Measurements from ENCODE around the gene ZNF385B.

The ZNF385B gene

GRCh38 chr2:179592167-179592936 lies 269.1 kb downstream of the ZNF385B start:
- no peak overlapping the region for H3K9ac ChIP-seq (ENCODE audit: low read length)
- no peak overlapping the region for H3K56ac ChIP-seq (ENCODE audit: low read length)
- WGBS (ENCODE audit: extremely low coverage, insufficient coverage, low lambda C conversion rate) = no CpG with 5 or more reads among the region's 7 CpGs
- H4K5ac ChIP-seq (ENCODE audit: low read length) = no peak overlapping the region
- H3K27me3 ChIP-seq (ENCODE audit: insufficient read depth, low read length, poor library complexity) = no peaks in the 10 kb centered on the region
- H3K27ac ChIP-seq (ENCODE audit: low read depth, low read length) = no peak overlapping the region
- H3K4me2 ChIP-seq (ENCODE audit: low read length) = no peak overlapping the region
- H3K4ac ChIP-seq (ENCODE audit: low read depth, low read length) = no peak overlapping the region
- no peak overlapping the region for H2BK15ac ChIP-seq (replicated peaks; ENCODE audit: low read depth)
- H2BK120ac ChIP-seq (ENCODE audit: low read depth, low read length) = no peak overlapping the region
- H2BK5ac ChIP-seq (ENCODE audit: low read length) = no peak overlapping the region
- H3K23ac ChIP-seq (ENCODE audit: low read length) = no peak overlapping the region
- H3K4me1 ChIP-seq (ENCODE audit: control insufficient read depth, low read depth, low read length) = no peaks in the 10 kb centered on the region
- no peaks in the 10 kb centered on the region for H3K79me1 ChIP-seq (ENCODE audit: low read length)
- no peak overlapping the region for H2AK5ac ChIP-seq (ENCODE audit: low read length)
- no peak for DNase-seq
- H4K8ac ChIP-seq (ENCODE audit: low read depth, low read length) = no peak overlapping the region
- no peak overlapping the region for H3K18ac ChIP-seq (ENCODE audit: low read length)
- H3K79me2 ChIP-seq (ENCODE audit: control insufficient read depth, insufficient read depth, low read length) = no peaks in the 10 kb centered on the region
- no peaks in the 10 kb centered on the region for H3K36me3 ChIP-seq (ENCODE audit: control insufficient read depth, insufficient read depth, low read length)
- no peak overlapping the region for H3K4me3 ChIP-seq (ENCODE audit: low read length)

GRCh38 chr2:179591690-179592089 lies 269.7 kb downstream of the ZNF385B start:
- no peak overlapping the region for H3K18ac ChIP-seq (ENCODE audit: low read length)
- no peaks in the 10 kb centered on the region for H3K4me1 ChIP-seq (ENCODE audit: control insufficient read depth, low read depth, low read length)
- no peak overlapping the region for H3K4me2 ChIP-seq (ENCODE audit: low read length)
- no peak overlapping the region for H4K8ac ChIP-seq (ENCODE audit: low read depth, low read length)
- no peak overlapping the region for H2BK120ac ChIP-seq (ENCODE audit: low read depth, low read length)
- no peaks in the 10 kb centered on the region for H3K79me1 ChIP-seq (ENCODE audit: low read length)
- no peaks in the 10 kb centered on the region for H3K79me2 ChIP-seq (ENCODE audit: control insufficient read depth, insufficient read depth, low read length)
- no peaks in the 10 kb centered on the region for H3K36me3 ChIP-seq (ENCODE audit: control insufficient read depth, insufficient read depth, low read length)
- no peak overlapping the region for H2AK5ac ChIP-seq (ENCODE audit: low read length)
- DNase-seq = peak; percentile 25
- H3K9ac ChIP-seq (ENCODE audit: low read length) = no peak overlapping the region
- no peak overlapping the region for H3K4me3 ChIP-seq (ENCODE audit: low read length)
- no peaks in the 10 kb centered on the region for H3K27me3 ChIP-seq (ENCODE audit: insufficient read depth, low read length, poor library complexity)
- H3K23ac ChIP-seq (ENCODE audit: low read length) = no peak overlapping the region
- no peak overlapping the region for H2BK15ac ChIP-seq (replicated peaks; ENCODE audit: low read depth)
- WGBS (ENCODE audit: extremely low coverage, insufficient coverage, low lambda C conversion rate) = no CpG with 5 or more reads among the region's 1 CpG
- H4K5ac ChIP-seq (ENCODE audit: low read length) = no peak overlapping the region
- H3K27ac ChIP-seq (ENCODE audit: low read depth, low read length) = no peak overlapping the region
- no peak overlapping the region for H3K56ac ChIP-seq (ENCODE audit: low read length)
- H3K4ac ChIP-seq (ENCODE audit: low read depth, low read length) = no peak overlapping the region
- no peak overlapping the region for H2BK5ac ChIP-seq (ENCODE audit: low read length)

GRCh38 chr2:179588486-179589145 lies 272.8 kb downstream of the ZNF385B start:
- no peak overlapping the region for H3K27ac ChIP-seq (ENCODE audit: low read depth, low read length)

GRCh38 chr2:179584760-179585159 lies 276.7 kb downstream of the ZNF385B start:
- Histone ChIP-seq H2AK5ac (ENCODE audit: low read length) (no peak overlapping the region), H2BK5ac (ENCODE audit: low read length) (no peak overlapping the region), H3K4me3 (ENCODE audit: low read length) (no peak overlapping the region), H4K8ac (ENCODE audit: low read depth, low read length) (no peak overlapping the region), H3K27me3 (ENCODE audit: insufficient read depth, low read length, poor library complexity) (no peaks in the 10 kb centered on the region), H3K56ac (ENCODE audit: low read length) (no peak overlapping the region), H3K4me2 (ENCODE audit: low read length) (no peak overlapping the region), H4K5ac (ENCODE audit: low read length) (no peak overlapping the region), H2BK15ac (replicated peaks; ENCODE audit: low read depth) (no peak overlapping the region), H3K36me3 (ENCODE audit: control insufficient read depth, insufficient read depth, low read length) (no peaks in the 10 kb centered on the region), H3K4ac (ENCODE audit: low read depth, low read length) (no peak overlapping the region), H3K79me1 (ENCODE audit: low read length) (no peaks in the 10 kb centered on the region), H3K27ac (ENCODE audit: low read depth, low read length) (no peak overlapping the region), H3K9ac (ENCODE audit: low read length) (no peak overlapping the region), H3K18ac (ENCODE audit: low read length) (no peak overlapping the region), H3K4me1 (ENCODE audit: control insufficient read depth, low read depth, low read length) (no peaks in the 10 kb centered on the region), H3K79me2 (ENCODE audit: control insufficient read depth, insufficient read depth, low read length) (no peaks in the 10 kb centered on the region), H3K23ac (ENCODE audit: low read length) (no peak overlapping the region), H2BK120ac (ENCODE audit: low read depth, low read length) (no peak overlapping the region)
- no peak for DNase-seq

More at GRCh38 chr2:179588486-179589145, 272.8 kb downstream of the ZNF385B start:
- H3K9ac ChIP-seq (ENCODE audit: low read length) = no peak overlapping the region
- no peaks in the 10 kb centered on the region for H3K4me1 ChIP-seq (ENCODE audit: control insufficient read depth, low read depth, low read length)
- WGBS (ENCODE audit: extremely low coverage, insufficient coverage, low lambda C conversion rate) = no CpG with 5 or more reads among the region's 3 CpGs
- H3K23ac ChIP-seq (ENCODE audit: low read length) = no peak overlapping the region
- no peak overlapping the region for H4K5ac ChIP-seq (ENCODE audit: low read length)
- no peaks in the 10 kb centered on the region for H3K79me2 ChIP-seq (ENCODE audit: control insufficient read depth, insufficient read depth, low read length)
- no peak overlapping the region for H3K56ac ChIP-seq (ENCODE audit: low read length)
- no peak overlapping the region for H3K4ac ChIP-seq (ENCODE audit: low read depth, low read length)
- no peak for DNase-seq
- H3K4me3 ChIP-seq (ENCODE audit: low read length) = no peak overlapping the region
- no peak overlapping the region for H3K4me2 ChIP-seq (ENCODE audit: low read length)
- H4K8ac ChIP-seq (ENCODE audit: low read depth, low read length) = no peak overlapping the region
- no peaks in the 10 kb centered on the region for H3K79me1 ChIP-seq (ENCODE audit: low read length)
- H2BK120ac ChIP-seq (ENCODE audit: low read depth, low read length) = no peak overlapping the region
- no peaks in the 10 kb centered on the region for H3K36me3 ChIP-seq (ENCODE audit: control insufficient read depth, insufficient read depth, low read length)
- H2BK15ac ChIP-seq (replicated peaks; ENCODE audit: low read depth) = no peak overlapping the region
- H2AK5ac ChIP-seq (ENCODE audit: low read length) = no peak overlapping the region
- H3K18ac ChIP-seq (ENCODE audit: low read length) = no peak overlapping the region
- no peaks in the 10 kb centered on the region for H3K27me3 ChIP-seq (ENCODE audit: insufficient read depth, low read length, poor library complexity)
- H2BK5ac ChIP-seq (ENCODE audit: low read length) = no peak overlapping the region

DNA sequence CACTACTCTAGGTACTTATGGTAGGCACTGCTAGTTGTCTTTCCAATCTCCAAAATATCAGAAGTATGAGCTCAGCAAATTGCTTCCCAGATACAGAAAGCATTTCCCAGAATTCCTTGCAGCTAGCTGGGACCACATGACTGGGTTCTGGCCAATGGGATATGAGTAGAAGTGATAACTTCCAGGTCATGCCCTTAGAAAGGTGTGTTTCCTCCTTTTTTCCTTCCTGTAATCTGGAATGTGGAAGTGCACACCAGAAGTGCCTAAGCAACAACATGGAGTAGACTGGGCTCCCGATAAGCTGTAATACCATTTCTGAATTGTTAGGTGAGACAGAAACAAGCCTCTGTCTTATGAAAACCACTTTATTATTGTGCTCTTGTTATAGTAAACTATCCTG lies 279.8 kb downstream of the ZNF385B start:
- no peak overlapping the region for H2AK5ac ChIP-seq (ENCODE audit: low read length)
- no peak overlapping the region for H2BK5ac ChIP-seq (ENCODE audit: low read length)
- H3K23ac ChIP-seq (ENCODE audit: low read length) = no peak overlapping the region
- H3K9ac ChIP-seq (ENCODE audit: low read length) = no peak overlapping the region
- H3K27me3 ChIP-seq (ENCODE audit: insufficient read depth, low read length, poor library complexity) = no peaks in the 10 kb centered on the region
- H3K79me2 ChIP-seq (ENCODE audit: control insufficient read depth, insufficient read depth, low read length) = no peaks in the 10 kb centered on the region
- WGBS (ENCODE audit: extremely low coverage, insufficient coverage, low lambda C conversion rate) = no CpG with 5 or more reads among the region's 1 CpG
- H2BK120ac ChIP-seq (ENCODE audit: low read depth, low read length) = no peak overlapping the region
- no peak overlapping the region for H3K4me3 ChIP-seq (ENCODE audit: low read length)
- H3K56ac ChIP-seq (ENCODE audit: low read length) = no peak overlapping the region
- H3K79me1 ChIP-seq (ENCODE audit: low read length) = no peaks in the 10 kb centered on the region
- H2BK15ac ChIP-seq (replicated peaks; ENCODE audit: low read depth) = no peak overlapping the region
- no peak overlapping the region for H3K4me2 ChIP-seq (ENCODE audit: low read length)
- H3K4ac ChIP-seq (ENCODE audit: low read depth, low read length) = no peak overlapping the region
- peak; percentile 21 for DNase-seq
- no peaks in the 10 kb centered on the region for H3K4me1 ChIP-seq (ENCODE audit: control insufficient read depth, low read depth, low read length)
- no peak overlapping the region for H3K27ac ChIP-seq (ENCODE audit: low read depth, low read length)
- no peak overlapping the region for H4K5ac ChIP-seq (ENCODE audit: low read length)
- no peak overlapping the region for H4K8ac ChIP-seq (ENCODE audit: low read depth, low read length)
- no peaks in the 10 kb centered on the region for H3K36me3 ChIP-seq (ENCODE audit: control insufficient read depth, insufficient read depth, low read length)
- H3K18ac ChIP-seq (ENCODE audit: low read length) = no peak overlapping the region

Data from mesendoderm (in vitro differentiated cells).